Liver (tissue), 5 donors: ENCODE results near the gene JAML. TPM values are rescaled to one million over a fixed set of nuclear protein-coding genes. Genes with fewer than 3 reads are reported as not detected.

Experiments used
- polyA plus RNA-seq, 2 donors: library from polyadenylated mRNA; stranded (reverse) in 1 of 2; unstranded in 1 of 2; fragments of 200-250 nt in 1 of 2; fragments of >200 nt in 1 of 2; fragmentation: Nextera tagmentation in 1 of 2; extraction: Ambion mirVana in 1 of 2; gene quantifications; one replicate each; pipeline versions ENCODE4 v1.2.1 to v1.2.3, GENCODE V29; 2013 to 2015
- small RNA-seq: library from RNA; depleted of rRNA; stranded (forward); fragments of <200 nt; gene quantifications from one replicate; pipeline ENCODE3, GENCODE V24; 2014
- total RNA-seq, 2 donors: library from RNA; depleted of rRNA; stranded (reverse); fragments of >200 nt; gene quantifications; one replicate each; pipeline ENCODE4 v1.2.3, GENCODE V29; 2014
- donor health status: healthy.
- donor health status: healthy.
- donor health status: healthy.

Gene JAML
- total and polyA plus RNA-seq, 4 donors: 2.2 to 13.5 (median 6.5) TPM

Small RNA genes lying within 50 kb of the gene (small RNA-seq; reads per million reads assigned to genes)
- not detected for gene HSPE1P18

Other genes with a start within 250 kb of the JAML start
- 10 to 100 TPM; 11.5 to 11.6 TPM for gene IL10RA, start 238.6 kb downstream of the JAML start, total RNA-seq
- gene IL10RA, start 238.6 kb downstream of the JAML start, polyA plus RNA-seq: 1 to 10 TPM; 2.3 to 6.8 TPM
- gene TMPRSS4, start 147.9 kb downstream of the JAML start, total RNA-seq: under 1 TPM; 0.08 to 0.33 TPM
- under 1 TPM in 1 of 2 donors, not detected in 1; 0.24 TPM for gene TMPRSS4, start 147.9 kb downstream of the JAML start, polyA plus RNA-seq
- not detected for gene SMIM35, start 138.0 kb downstream of the JAML start, total RNA-seq
- gene SMIM35, start 138.0 kb downstream of the JAML start, polyA plus RNA-seq: under 1 TPM in 1 of 2 donors, not detected in 1; 0.07 TPM
- gene SCN4B, start 72.2 kb downstream of the JAML start, total RNA-seq: under 1 TPM; 0.05 to 0.67 TPM
- gene SCN4B, start 72.2 kb downstream of the JAML start, polyA plus RNA-seq: under 1 TPM in 1 of 2 donors, not detected in 1; 0.42 TPM
- under 1 TPM in 1 of 2 donors, not detected in 1; 0.05 TPM for gene SCN2B, start 48.4 kb downstream of the JAML start, total RNA-seq
- gene SCN2B, start 48.4 kb downstream of the JAML start, polyA plus RNA-seq: under 1 TPM in 1 of 2 donors, not detected in 1; 0.01 TPM
- 1 to 10 TPM; 4.1 to 6.9 TPM for gene MPZL3, start 27.4 kb upstream of the JAML start, total RNA-seq
- 1 to 10 TPM; 2.5 to 2.9 TPM for gene MPZL3, start 27.4 kb upstream of the JAML start, polyA plus RNA-seq
- 10 to 100 TPM; 14.4 to 17.2 TPM for gene MPZL2, start 39.3 kb upstream of the JAML start, total RNA-seq
- gene MPZL2, start 39.3 kb upstream of the JAML start, polyA plus RNA-seq: 1 to 10 TPM; 8.4 to 9.3 TPM
- gene CD3E, start 79.7 kb upstream of the JAML start, total RNA-seq: 1 to 10 TPM in 1 of 2 donors, under 1 TPM in 1; 0.33 to 2.3 TPM
- 1 to 10 TPM; 1.4 to 2.1 TPM for gene CD3E, start 79.7 kb upstream of the JAML start, polyA plus RNA-seq
- gene CD3D, start 117.7 kb upstream of the JAML start, total RNA-seq: 1 to 10 TPM; 1.2 to 1.6 TPM
- gene CD3D, start 117.7 kb upstream of the JAML start, polyA plus RNA-seq: 1 to 10 TPM; 1.1 TPM
- gene CD3G, start 119.3 kb upstream of the JAML start, total RNA-seq: under 1 TPM; 0.19 to 0.84 TPM
- gene CD3G, start 119.3 kb upstream of the JAML start, polyA plus RNA-seq: under 1 TPM; 0.28 to 0.39 TPM
- gene UBE4A, start 134.6 kb upstream of the JAML start, total RNA-seq: 10 to 100 TPM; 24.7 to 41.3 TPM
- 10 to 100 TPM; 11.7 to 13.5 TPM for gene UBE4A, start 134.6 kb upstream of the JAML start, polyA plus RNA-seq
- 10 to 100 TPM; 25.5 to 65.1 TPM for gene ATP5MG, start 176.6 kb upstream of the JAML start, total RNA-seq
- 100 to 1,000 TPM; 110 to 542 TPM for gene ATP5MG, start 176.6 kb upstream of the JAML start, polyA plus RNA-seq
- 10 to 100 TPM; 19.2 to 27.9 TPM for gene KMT2A, start 211.5 kb upstream of the JAML start, total RNA-seq
- gene KMT2A, start 211.5 kb upstream of the JAML start, polyA plus RNA-seq: 1 to 10 TPM; 4.3 to 6.5 TPM